CD14-positive monocyte (primary cell): ENCODE results near the gene FAM161A. TPM values are rescaled to one million over a fixed set of nuclear protein-coding genes. Genes with fewer than 3 reads are reported as not detected.

Experiments used
- DNase-seq, 3 donors: peaks; one replicate each; pipeline ENCODE4 v3.0.0-alpha.2; 2011 to 2022
- H2AFZ ChIP-seq: 2 replicates; pipeline ENCODE4 v1.6.0; 2012; ENCODE audit warnings: mild to moderate bottlenecking, low read depth, low read length, inconsistent platforms; ENCODE audit not compliant: insufficient read depth, poor library complexity, severe bottlenecking
- H3K27ac ChIP-seq, 2 donors: 1 replicate in 1 of 2; 2 replicates in 1 of 2; pipeline ENCODE4 v1.5.1; 2012 to 2013; ENCODE audit warnings: low read length in 2 of 2, control low read depth in 1 of 2, inconsistent platforms in 1 of 2, low read depth in 1 of 2, mild to moderate bottlenecking in 1 of 2
- H3K27me3 ChIP-seq, 2 donors: one replicate each; pipeline versions ENCODE4 v1.6.0 to v1.6.1; 2011 to 2013; ENCODE audit warnings: low read length in 2 of 2; ENCODE audit not compliant: control insufficient read depth in 2 of 2, insufficient read depth in 2 of 2
- H3K36me3 ChIP-seq, 2 donors: replicated peaks in 1 of 2; 1 replicate in 1 of 2; 2 replicates in 1 of 2; pipeline versions ENCODE4 v1.5.1 to v1.6.1; 2012 to 2013; ENCODE audit warnings: low read length in 2 of 2, control low read depth in 1 of 2, inconsistent platforms in 1 of 2, mild to moderate bottlenecking in 1 of 2; ENCODE audit not compliant: insufficient read depth in 2 of 2, control insufficient read depth in 1 of 2
- H3K4me1 ChIP-seq, 2 donors: 1 replicate in 1 of 2; 2 replicates in 1 of 2; pipeline versions ENCODE4 v1.5.1 to v1.6.1; 2012 to 2013; ENCODE audit warnings: low read length in 2 of 2, control low read depth in 1 of 2, inconsistent platforms in 1 of 2, mild to moderate bottlenecking in 1 of 2, moderate library complexity in 1 of 2; ENCODE audit not compliant: insufficient read depth in 2 of 2, control insufficient read depth in 1 of 2
- H3K4me2 ChIP-seq: replicated peaks from 2 replicates; pipeline ENCODE3; 2012; ENCODE audit warnings: low read length, moderate library complexity, mild to moderate bottlenecking; ENCODE audit not compliant: poor library complexity, severe bottlenecking; ENCODE audit errors: extremely low read depth
- H3K4me3 ChIP-seq, 3 experiments: fragments of 200-600 bp in 1 of 3; sonication (generic) in 1 of 3; replicated peaks in 1 of 3; 1 replicate in 2 of 3; 2 replicates in 1 of 3; pipeline ENCODE4 v1.5.1; 2011 to 2013; ENCODE audit warnings: low read length in 3 of 3, mild to moderate bottlenecking in 3 of 3, control low read depth in 2 of 3, low read depth in 2 of 3, inconsistent platforms in 1 of 3, moderate library complexity in 1 of 3
- H3K79me2 ChIP-seq: 2 replicates; pipeline ENCODE4 v1.6.0; 2012; ENCODE audit warnings: mild to moderate bottlenecking, control low read depth, inconsistent platforms, low read length, moderate library complexity; ENCODE audit not compliant: insufficient read depth
- H3K9ac ChIP-seq: 2 replicates; pipeline ENCODE4 v1.6.0; 2017; ENCODE audit warnings: low read length, mild to moderate bottlenecking; ENCODE audit not compliant: insufficient read depth, poor library complexity, severe bottlenecking
- H3K9me3 ChIP-seq, 2 donors: replicated peaks in 1 of 2; 1 replicate in 1 of 2; 2 replicates in 1 of 2; pipeline versions ENCODE4 v1.5.1 to v1.6.1; 2012 to 2013; ENCODE audit warnings: low read length in 2 of 2, control low read depth in 1 of 2; ENCODE audit not compliant: control insufficient read depth in 1 of 2, insufficient read depth in 1 of 2
- H4K20me1 ChIP-seq: 2 replicates; pipeline ENCODE4 v1.6.0; 2012; ENCODE audit warnings: mild to moderate bottlenecking, low read length, control low read depth, moderate library complexity; ENCODE audit not compliant: insufficient read depth
- H3K27ac Mint-ChIP-seq, 7 donors: one replicate each; pipeline ENCODE4 v1.8.0; 2020; ENCODE audit warnings: mild to moderate bottlenecking in 7 of 7, mixed read lengths in 7 of 7, moderate library complexity in 6 of 7, inconsistent platforms in 2 of 7
- H3K27me3 Mint-ChIP-seq, 3 donors: one replicate each; pipeline ENCODE4 v1.8.0; 2021 to 2022; ENCODE audit warnings: low read depth in 3 of 3, mild to moderate bottlenecking in 3 of 3, mixed read lengths in 3 of 3, moderate library complexity in 3 of 3, inconsistent platforms in 1 of 3
- H3K36me3 Mint-ChIP-seq, 2 donors: one replicate each; pipeline ENCODE4 v1.8.0; 2020; ENCODE audit warnings: mixed read lengths in 2 of 2, inconsistent platforms in 1 of 2, mild to moderate bottlenecking in 1 of 2
- H3K4me1 Mint-ChIP-seq: one replicate; pipeline ENCODE4 v1.8.0; 2020; ENCODE audit warnings: mild to moderate bottlenecking, mixed read lengths
- H3K4me3 Mint-ChIP-seq, 2 donors: one replicate each; pipeline ENCODE4 v1.8.0; 2020; ENCODE audit warnings: mild to moderate bottlenecking in 2 of 2, mixed read lengths in 2 of 2, moderate library complexity in 1 of 2
- H3K9me3 Mint-ChIP-seq, 7 donors: one replicate each; pipeline ENCODE4 v1.8.0; 2020 to 2022; ENCODE audit warnings: mixed read lengths in 7 of 7, mild to moderate bottlenecking in 6 of 7, moderate library complexity in 6 of 7, inconsistent platforms in 2 of 7
- WGBS: methylation state at CpG from one replicate; pipeline ENCODE4 v1.1.5; 2013; ENCODE audit warnings: missing lambda C conversion rate; ENCODE audit not compliant: insufficient coverage; 5-methylcytosine and 5-hydroxymethylcytosine counted together
- intact Hi-C, 2 donors: fragments of 100-400 bp; cut with micrococcal nuclease; formaldehyde crosslinking; loops; one replicate each; pipeline versions ENCODE4 v1.15.0 to v1.15.1; 2023
- polyA plus RNA-seq, 3 donors: library from polyadenylated mRNA; depleted of rRNA in 1 of 3; unstranded in 2 of 3; stranded (reverse) in 1 of 3; fragments of 300-500 nt in 2 of 3; fragments of >200 nt in 1 of 3; fragmentation: Illumina TruSeq in 2 of 3; gene quantifications; 1 replicate in 2 of 3; 2 replicates in 1 of 3; pipeline ENCODE4 v1.2.3, GENCODE V29; 2012 to 2021
- TF ChIP-seq, protein P1 (sequence below): fragments of 200-600 bp; IDR thresholded peaks from one replicate; pipeline ENCODE4 v1.8.0; 2022; ENCODE audit warnings: antibody characterized with exemption, mild to moderate bottlenecking

FAM161A gene
- polyA plus RNA-seq, 3 donors, result 0.11 to 0.25 TPM; not detected in 1

- Histone ChIP-seq H2AFZ (no peak overlapping the region), H3K9ac (no peak overlapping the region), H3K4me3 (no peak overlapping the region), H3K79me2 (no peaks in the 10 kb centered on the region), H3K4me2 (no peak overlapping the region), H3K9me3 (no peaks in the 10 kb centered on the region), H3K27ac (no peak overlapping the region), H3K4me1 (no peaks in the 10 kb centered on the region), H4K20me1 (no peaks in the 10 kb centered on the region), H3K27me3 (no peaks in the 10 kb centered on the region), H3K36me3 (no peaks in the 10 kb centered on the region)
- no peak overlapping the region for H3K27ac Mint-ChIP-seq
- intact Hi-C loops, result no loop called here
- no peaks in the 10 kb centered on the region for H3K36me3 Mint-ChIP-seq
- no peaks in the 10 kb centered on the region for H3K4me1 Mint-ChIP-seq
- peaks cover 0 to 2% (median 1%) of the 10 kb centered on the region in 3 donors for H3K27me3 Mint-ChIP-seq
- WGBS, result 50% methylated on average over 1 of the region's 3 CpGs
- TF ChIP-seq, protein P1, sequence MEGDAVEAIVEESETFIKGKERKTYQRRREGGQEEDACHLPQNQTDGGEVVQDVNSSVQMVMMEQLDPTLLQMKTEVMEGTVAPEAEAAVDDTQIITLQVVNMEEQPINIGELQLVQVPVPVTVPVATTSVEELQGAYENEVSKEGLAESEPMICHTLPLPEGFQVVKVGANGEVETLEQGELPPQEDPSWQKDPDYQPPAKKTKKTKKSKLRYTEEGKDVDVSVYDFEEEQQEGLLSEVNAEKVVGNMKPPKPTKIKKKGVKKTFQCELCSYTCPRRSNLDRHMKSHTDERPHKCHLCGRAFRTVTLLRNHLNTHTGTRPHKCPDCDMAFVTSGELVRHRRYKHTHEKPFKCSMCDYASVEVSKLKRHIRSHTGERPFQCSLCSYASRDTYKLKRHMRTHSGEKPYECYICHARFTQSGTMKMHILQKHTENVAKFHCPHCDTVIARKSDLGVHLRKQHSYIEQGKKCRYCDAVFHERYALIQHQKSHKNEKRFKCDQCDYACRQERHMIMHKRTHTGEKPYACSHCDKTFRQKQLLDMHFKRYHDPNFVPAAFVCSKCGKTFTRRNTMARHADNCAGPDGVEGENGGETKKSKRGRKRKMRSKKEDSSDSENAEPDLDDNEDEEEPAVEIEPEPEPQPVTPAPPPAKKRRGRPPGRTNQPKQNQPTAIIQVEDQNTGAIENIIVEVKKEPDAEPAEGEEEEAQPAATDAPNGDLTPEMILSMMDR, result no peak
- H3K4me3 Mint-ChIP-seq, result no peak overlapping the region
- DNase-seq, result no peak
- H3K9me3 Mint-ChIP-seq, result no peaks in the 10 kb centered on the region
These were observed 8.5 kb downstream of the FAM161A start for GRCh38 chr2:61845320-61845719.

DNA sequence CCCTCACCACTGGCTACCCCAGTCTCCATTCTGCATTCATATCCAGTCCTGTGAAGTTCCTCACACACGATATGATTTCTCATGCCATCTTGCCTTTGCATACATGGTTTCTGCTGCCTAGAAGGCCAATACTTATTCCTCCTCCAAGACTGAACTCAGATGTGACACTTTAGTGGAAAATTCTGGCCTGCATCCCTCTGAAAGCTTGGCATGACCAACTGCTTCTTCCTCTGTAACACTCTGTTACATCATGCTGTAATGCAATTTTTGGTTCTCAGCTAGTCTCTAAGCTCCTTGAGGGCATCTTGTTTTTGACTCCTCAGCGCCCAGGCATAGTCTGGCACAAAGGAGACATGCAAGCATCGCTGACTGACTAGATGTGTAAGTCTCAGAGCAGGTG lies 12.6 kb downstream of the FAM161A start:
- intact Hi-C loops, result no loop called here
- Histone ChIP-seq H2AFZ (no peak overlapping the region), H3K79me2 (no peaks in the 10 kb centered on the region), H3K4me2 (no peak overlapping the region), H3K9ac (no peak overlapping the region), H4K20me1 (no peaks in the 10 kb centered on the region), H3K9me3 (no peaks in the 10 kb centered on the region), H3K27ac (no peak overlapping the region), H3K4me3 (no peak overlapping the region), H3K36me3 (no peaks in the 10 kb centered on the region), H3K27me3 (no peaks in the 10 kb centered on the region), H3K4me1 (no peaks in the 10 kb centered on the region)
- H3K4me1 Mint-ChIP-seq, result no peaks in the 10 kb centered on the region
- peaks cover 0 to 2% (median 1%) of the 10 kb centered on the region in 3 donors for H3K27me3 Mint-ChIP-seq
- H3K27ac Mint-ChIP-seq, result peak overlapping the region in 1 of 7 donors; percentile 38
- WGBS, result 100% methylated on average over 2 of the region's 3 CpGs
- TF ChIP-seq, protein P1, result no peak
- no peaks in the 10 kb centered on the region for H3K36me3 Mint-ChIP-seq
- no peak overlapping the region for H3K4me3 Mint-ChIP-seq
- DNase-seq, result no peak
- H3K9me3 Mint-ChIP-seq, result no peaks in the 10 kb centered on the region
